ENCODE data around the gene ZC3HAV1.
"Not testable (repeated sequence)": the region's sequence is repeated elsewhere in the genome, so short reads cannot be mapped to it uniquely, and the experiment has no call there.

Gene ZC3HAV1

DNA sequence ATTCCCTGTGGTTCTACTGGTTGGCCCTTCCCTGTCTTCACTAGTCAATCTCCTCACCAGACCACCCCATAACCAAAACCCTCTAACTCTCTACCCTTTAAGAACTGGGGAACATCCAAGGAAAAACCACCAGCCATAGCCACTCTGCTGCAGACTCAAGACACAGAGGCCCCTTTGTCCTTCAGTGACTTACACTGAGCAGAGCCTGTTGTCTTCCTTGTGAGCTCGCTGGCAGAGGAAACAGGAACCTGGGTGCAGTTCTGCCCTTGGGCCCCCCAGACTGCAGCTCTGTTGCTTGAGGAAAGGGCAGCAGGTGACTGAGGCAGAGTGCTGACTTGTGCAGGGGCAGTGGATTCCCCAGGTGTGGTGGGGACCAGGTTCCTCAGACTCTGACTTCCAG lies 30.6 kb downstream of the ZC3HAV1 start:
- no peaks in the 10 kb centered on the region for H4K20me1 ChIP-seq (ENCODE audit: insufficient read depth, low read length)
- H3K36me3 ChIP-seq (ENCODE audit: insufficient read depth, low read length): peaks cover 44% of the 10 kb centered on the region; the same call in 1 of the 2 replicates
- no peaks in the 10 kb centered on the region for H3K27me3 ChIP-seq (ENCODE audit: insufficient read depth, low read length)

DNA sequence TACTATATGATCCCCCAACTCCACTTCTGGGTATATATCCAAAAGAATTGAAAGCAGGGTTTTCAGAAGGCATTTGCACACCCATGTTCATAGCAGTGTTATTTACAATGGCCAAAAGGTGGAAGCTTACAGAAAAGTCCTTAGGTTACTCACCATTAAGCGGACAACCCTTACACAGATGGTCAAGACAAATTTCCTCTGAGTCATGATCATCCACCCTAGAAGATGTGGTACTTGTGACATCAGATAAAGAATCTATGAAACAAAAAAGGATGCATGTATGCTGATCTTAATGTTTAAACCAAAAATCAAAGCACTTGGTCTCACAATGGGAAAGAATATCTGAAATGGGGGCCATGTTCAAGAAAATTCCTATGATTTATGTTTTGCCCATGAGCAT lies 31.1 kb downstream of the ZC3HAV1 start:
- no peak overlapping the region for H3K4me3 ChIP-seq (ENCODE audit: low read depth, low read length, poor library complexity, severe bottlenecking)
- H3K9me3 ChIP-seq (ENCODE audit: low read length): no peaks in the 10 kb centered on the region
- H4K20me1 ChIP-seq (ENCODE audit: insufficient read depth, low read length): no peaks in the 10 kb centered on the region
- H3K9ac ChIP-seq (ENCODE audit: low read length): no peak overlapping the region
- peaks cover 44% of the 10 kb centered on the region; the same call in 1 of the 2 replicates for H3K36me3 ChIP-seq (ENCODE audit: insufficient read depth, low read length)
- TF ChIP-seq, protein P1, sequence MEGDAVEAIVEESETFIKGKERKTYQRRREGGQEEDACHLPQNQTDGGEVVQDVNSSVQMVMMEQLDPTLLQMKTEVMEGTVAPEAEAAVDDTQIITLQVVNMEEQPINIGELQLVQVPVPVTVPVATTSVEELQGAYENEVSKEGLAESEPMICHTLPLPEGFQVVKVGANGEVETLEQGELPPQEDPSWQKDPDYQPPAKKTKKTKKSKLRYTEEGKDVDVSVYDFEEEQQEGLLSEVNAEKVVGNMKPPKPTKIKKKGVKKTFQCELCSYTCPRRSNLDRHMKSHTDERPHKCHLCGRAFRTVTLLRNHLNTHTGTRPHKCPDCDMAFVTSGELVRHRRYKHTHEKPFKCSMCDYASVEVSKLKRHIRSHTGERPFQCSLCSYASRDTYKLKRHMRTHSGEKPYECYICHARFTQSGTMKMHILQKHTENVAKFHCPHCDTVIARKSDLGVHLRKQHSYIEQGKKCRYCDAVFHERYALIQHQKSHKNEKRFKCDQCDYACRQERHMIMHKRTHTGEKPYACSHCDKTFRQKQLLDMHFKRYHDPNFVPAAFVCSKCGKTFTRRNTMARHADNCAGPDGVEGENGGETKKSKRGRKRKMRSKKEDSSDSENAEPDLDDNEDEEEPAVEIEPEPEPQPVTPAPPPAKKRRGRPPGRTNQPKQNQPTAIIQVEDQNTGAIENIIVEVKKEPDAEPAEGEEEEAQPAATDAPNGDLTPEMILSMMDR (IDR thresholded peaks at IDR 0.05; ENCODE audit: low read length): no peak
- no peak for TF ChIP-seq EZH2 (IDR thresholded peaks at IDR 0.05; ENCODE audit: borderline replicate concordance, low read length)
- H3K4me2 ChIP-seq (ENCODE audit: low read length): no peak overlapping the region
- H2AFZ ChIP-seq (ENCODE audit: low read length): no peak overlapping the region
- H3K27me3 ChIP-seq (ENCODE audit: insufficient read depth, low read length): no peaks in the 10 kb centered on the region
- H3K4me1 ChIP-seq (ENCODE audit: insufficient read depth, low read length, severe bottlenecking): peaks cover 4% of the 10 kb centered on the region
- no peaks in the 10 kb centered on the region for H3K9me2 ChIP-seq (ENCODE audit: low read depth, low read length)
- H3F3A ChIP-seq (ENCODE audit: insufficient read depth, low read length): no peaks in the 10 kb centered on the region
- no peaks in the 10 kb centered on the region for H3K79me2 ChIP-seq (ENCODE audit: insufficient read depth, low read length)
- H3K27ac ChIP-seq (ENCODE audit: low read depth, low read length, poor library complexity, severe bottlenecking): no peak overlapping the region

More for the DNA sequence above, 30.6 kb downstream of the ZC3HAV1 start:
- Histone ChIP-seq H3K4me2 (ENCODE audit: low read length) (no peak overlapping the region), H3F3A (ENCODE audit: insufficient read depth, low read length) (no peaks in the 10 kb centered on the region), H2AFZ (ENCODE audit: low read length) (no peak overlapping the region), H3K79me2 (ENCODE audit: insufficient read depth, low read length) (no peaks in the 10 kb centered on the region), H3K4me1 (ENCODE audit: insufficient read depth, low read length, severe bottlenecking) (peaks cover 4% of the 10 kb centered on the region), H3K9ac (ENCODE audit: low read length) (no peak overlapping the region), H3K9me2 (ENCODE audit: low read depth, low read length) (no peaks in the 10 kb centered on the region), H3K4me3 (ENCODE audit: low read depth, low read length, poor library complexity, severe bottlenecking) (no peak overlapping the region), H3K27ac (ENCODE audit: low read depth, low read length, poor library complexity, severe bottlenecking) (no peak overlapping the region), H3K9me3 (ENCODE audit: low read length) (no peaks in the 10 kb centered on the region)
- TF ChIP-seq EZH2 (IDR thresholded peaks at IDR 0.05; ENCODE audit: borderline replicate concordance, low read length): no peak
- TF ChIP-seq, protein P1 (IDR thresholded peaks at IDR 0.05; ENCODE audit: low read length): no peak

DNA sequence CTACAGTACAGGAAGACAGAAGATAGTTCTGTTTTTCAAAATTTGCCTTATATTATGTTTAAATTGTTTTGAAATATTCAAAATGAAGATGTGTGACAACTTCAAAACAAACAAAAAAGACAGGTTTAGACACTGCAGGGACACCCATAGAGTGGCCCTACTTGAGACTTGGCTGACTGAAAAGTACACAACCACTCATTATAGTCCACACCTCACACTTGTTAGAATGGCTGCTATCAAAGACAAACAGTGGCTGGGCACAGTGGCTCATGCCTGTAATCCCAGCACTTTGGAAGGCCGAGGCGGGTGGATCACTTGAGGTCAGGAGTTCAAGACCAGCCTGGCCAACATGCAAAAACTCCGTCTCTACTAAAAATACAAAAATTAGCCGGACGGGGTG lies 31.8 kb downstream of the ZC3HAV1 start:
- not testable (repeated sequence) for H3K9me2 ChIP-seq (ENCODE audit: low read depth, low read length); H3K9ac ChIP-seq (ENCODE audit: low read length); H3K27ac ChIP-seq (ENCODE audit: low read depth, low read length, poor library complexity, severe bottlenecking); H3K4me3 ChIP-seq (ENCODE audit: low read depth, low read length, poor library complexity, severe bottlenecking); H3K79me2 ChIP-seq (ENCODE audit: insufficient read depth, low read length); H4K20me1 ChIP-seq (ENCODE audit: insufficient read depth, low read length); H3K4me2 ChIP-seq (ENCODE audit: low read length); H3F3A ChIP-seq (ENCODE audit: insufficient read depth, low read length); H3K9me3 ChIP-seq (ENCODE audit: low read length); H2AFZ ChIP-seq (ENCODE audit: low read length); H3K4me1 ChIP-seq (ENCODE audit: insufficient read depth, low read length, severe bottlenecking); H3K27me3 ChIP-seq (ENCODE audit: insufficient read depth, low read length)
- peaks cover 42% of the 10 kb centered on the region; the same call in 1 of the 2 replicates for H3K36me3 ChIP-seq (ENCODE audit: insufficient read depth, low read length)

DNA sequence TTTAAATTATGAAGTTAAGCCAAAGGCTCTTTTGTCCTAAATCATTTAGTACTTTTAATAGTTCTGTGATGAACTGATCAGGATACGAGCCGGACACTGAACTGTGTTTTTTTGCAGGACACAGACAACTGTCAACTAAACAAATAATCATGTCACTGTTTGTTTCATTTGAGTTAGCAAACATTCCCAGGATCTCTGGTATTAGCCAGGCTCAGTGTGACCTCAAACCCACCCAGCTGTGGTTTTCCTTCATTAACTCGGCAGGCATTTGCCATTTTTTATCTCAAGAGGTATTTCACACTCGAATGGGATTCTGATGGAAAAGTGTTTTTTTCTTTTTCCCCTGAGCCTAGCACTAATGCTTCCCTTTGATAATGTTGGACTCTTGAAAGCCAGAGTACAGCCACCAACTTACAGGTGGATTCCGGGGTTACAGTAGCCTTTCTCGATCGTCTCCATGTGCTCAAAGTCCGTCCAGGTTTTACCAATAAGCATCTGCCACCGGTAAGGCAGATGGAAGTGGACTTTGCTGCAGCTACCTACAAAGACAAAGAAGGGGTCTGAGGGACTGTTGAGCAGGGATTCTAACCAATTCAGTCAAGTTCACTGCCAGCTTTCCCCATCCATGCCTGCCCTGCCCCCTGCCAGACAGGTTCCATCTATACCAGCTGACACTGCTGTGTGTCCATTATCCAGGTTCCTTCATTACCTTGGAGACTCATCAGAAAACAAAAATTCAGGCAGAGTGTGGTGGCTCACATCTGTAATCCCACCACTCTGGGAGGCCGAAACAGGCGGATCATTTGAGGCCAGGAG lies 33.4 kb downstream of the ZC3HAV1 start:
- Histone ChIP-seq H2AFZ (ENCODE audit: low read length) (no peak overlapping the region), H3K9me3 (ENCODE audit: low read length) (no peaks in the 10 kb centered on the region), H4K20me1 (ENCODE audit: insufficient read depth, low read length) (no peaks in the 10 kb centered on the region), H3K27me3 (ENCODE audit: insufficient read depth, low read length) (no peaks in the 10 kb centered on the region), H3K36me3 (ENCODE audit: insufficient read depth, low read length) (peaks cover 49% of the 10 kb centered on the region; the same call in 1 of the 2 replicates), H3K79me2 (ENCODE audit: insufficient read depth, low read length) (no peaks in the 10 kb centered on the region), H3K4me1 (ENCODE audit: insufficient read depth, low read length, severe bottlenecking) (peaks cover 4% of the 10 kb centered on the region), H3F3A (ENCODE audit: insufficient read depth, low read length) (no peaks in the 10 kb centered on the region), H3K9me2 (ENCODE audit: low read depth, low read length) (no peaks in the 10 kb centered on the region), H3K9ac (ENCODE audit: low read length) (no peak overlapping the region), H3K4me3 (ENCODE audit: low read depth, low read length, poor library complexity, severe bottlenecking) (no peak overlapping the region), H3K27ac (ENCODE audit: low read depth, low read length, poor library complexity, severe bottlenecking) (no peak overlapping the region), H3K4me2 (ENCODE audit: low read length) (no peak overlapping the region)
- TF ChIP-seq EZH2 (IDR thresholded peaks at IDR 0.05; ENCODE audit: borderline replicate concordance, low read length): no peak
- TF ChIP-seq, protein P1 (IDR thresholded peaks at IDR 0.05; ENCODE audit: low read length): no peak

Measured in OCI-LY1 (cell line).